Measurements from ENCODE around the gene PCOLCE2. TPM values are rescaled to one million over a fixed set of nuclear protein-coding genes. Genes with fewer than 3 reads are reported as not detected.
"Not testable (repeated sequence)": the region's sequence is repeated elsewhere in the genome, so short reads cannot be mapped to it uniquely, and the experiment has no call there.

The PCOLCE2 gene
- total RNA-seq, 1 experiment from 2014 or later, result 9.4 TPM

DNA sequence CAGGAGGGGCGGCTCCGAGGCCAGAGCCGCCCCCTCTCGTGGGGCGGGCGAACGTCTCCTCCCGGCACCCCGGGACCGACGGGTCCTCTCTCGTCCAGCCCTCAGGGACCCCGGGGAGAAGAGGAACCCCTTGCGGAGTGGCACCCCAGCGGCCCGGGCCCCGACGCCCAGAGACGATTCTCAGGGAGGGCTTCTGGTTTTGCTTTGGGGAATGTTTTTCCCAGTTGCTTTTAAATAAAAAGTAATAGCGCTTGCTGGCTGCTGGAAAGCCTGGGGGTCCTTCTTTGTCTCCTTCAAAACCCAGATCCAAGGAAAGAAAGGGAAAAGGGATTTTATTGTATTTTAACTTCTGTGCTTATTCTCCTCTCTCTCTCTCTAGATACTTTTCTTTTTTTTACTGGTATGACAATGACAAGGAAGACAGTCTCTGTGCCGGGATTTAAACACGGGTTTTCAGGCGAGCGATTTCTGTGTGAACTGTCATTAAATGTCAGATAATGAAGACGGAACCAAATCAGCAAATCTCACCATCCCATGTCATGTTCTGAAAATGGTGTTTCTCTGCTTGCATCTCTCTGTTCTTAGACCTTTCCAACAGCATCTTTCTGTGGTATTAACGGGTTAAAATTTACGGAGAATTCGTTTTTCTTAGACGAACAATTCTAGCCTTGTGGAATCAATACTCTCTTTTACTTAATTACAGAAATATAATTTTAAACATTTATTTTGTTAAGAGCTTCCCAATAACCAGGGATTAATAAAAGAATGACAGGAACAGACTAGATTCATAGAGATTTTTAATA is 530 bp upstream of the PCOLCE2 start:
- no peak for DNase-seq
- no peaks in the 10 kb centered on the region for H3K36me3 ChIP-seq (replicated peaks; ENCODE audit: control insufficient read depth, insufficient read depth, low read length)
- peak overlapping the region; percentile 82 for H3K4me3 ChIP-seq (ENCODE audit: insufficient read depth, low read depth, low read length)
- H3K27me3 ChIP-seq (ENCODE audit: control insufficient read depth, insufficient read depth, low read length), result peaks cover 21% of the 10 kb centered on the region

- no peaks in the 10 kb centered on the region for H3K36me3 ChIP-seq (replicated peaks; ENCODE audit: control insufficient read depth, insufficient read depth, low read length)
- H3K4me3 ChIP-seq (ENCODE audit: insufficient read depth, low read depth, low read length), result peak overlapping the region; percentile 82
- DNase-seq, result no peak
- H3K27me3 ChIP-seq (ENCODE audit: control insufficient read depth, insufficient read depth, low read length), result peaks cover 21% of the 10 kb centered on the region
Measured at GRCh38 chr3:142888099-142888480, 793 bp downstream of the PCOLCE2 start.

- Histone ChIP-seq H3K27me3 (ENCODE audit: control insufficient read depth, insufficient read depth, low read length) (peaks cover 21% of the 10 kb centered on the region), H3K36me3 (replicated peaks; ENCODE audit: control insufficient read depth, insufficient read depth, low read length) (no peaks in the 10 kb centered on the region)
- no peak for DNase-seq
Measured at GRCh38 chr3:142886940-142887339, 1.9 kb downstream of the PCOLCE2 start.

GRCh38 chr3:142886021-142886420 is 2.9 kb downstream of the PCOLCE2 start:
- Histone ChIP-seq H3K36me3 (replicated peaks; ENCODE audit: control insufficient read depth, insufficient read depth, low read length) (no peaks in the 10 kb centered on the region), H3K4me3 (ENCODE audit: insufficient read depth, low read depth, low read length) (no peak overlapping the region), H3K27me3 (ENCODE audit: control insufficient read depth, insufficient read depth, low read length) (peaks cover 21% of the 10 kb centered on the region)
- DNase-seq, result no peak

More at GRCh38 chr3:142886940-142887339, 1.9 kb downstream of the PCOLCE2 start:
- no peak overlapping the region for H3K4me3 ChIP-seq (ENCODE audit: insufficient read depth, low read depth, low read length)

- Histone ChIP-seq H3K4me3 (ENCODE audit: insufficient read depth, low read depth, low read length) (no peak overlapping the region), H3K27me3 (ENCODE audit: control insufficient read depth, insufficient read depth, low read length) (peaks cover 15% of the 10 kb centered on the region), H3K36me3 (replicated peaks; ENCODE audit: control insufficient read depth, insufficient read depth, low read length) (no peaks in the 10 kb centered on the region)
- DNase-seq, result no peak
Measured at GRCh38 chr3:142884531-142884930, 4.4 kb downstream of the PCOLCE2 start.

- not testable (repeated sequence) for H3K4me3 ChIP-seq (ENCODE audit: insufficient read depth, low read depth, low read length); H3K27me3 ChIP-seq (ENCODE audit: control insufficient read depth, insufficient read depth, low read length); DNase-seq; H3K36me3 ChIP-seq (replicated peaks; ENCODE audit: control insufficient read depth, insufficient read depth, low read length)
Measured at GRCh38 chr3:142883534-142883933, 5.3 kb downstream of the PCOLCE2 start.

- no peak overlapping the region for H3K4me3 ChIP-seq (ENCODE audit: insufficient read depth, low read depth, low read length)
- no peaks in the 10 kb centered on the region for H3K36me3 ChIP-seq (replicated peaks; ENCODE audit: control insufficient read depth, insufficient read depth, low read length)
- no peak for DNase-seq
- no peaks in the 10 kb centered on the region for H3K27me3 ChIP-seq (ENCODE audit: control insufficient read depth, insufficient read depth, low read length)
Measured at GRCh38 chr3:142881445-142882224, 7.2 kb downstream of the PCOLCE2 start.

DNA sequence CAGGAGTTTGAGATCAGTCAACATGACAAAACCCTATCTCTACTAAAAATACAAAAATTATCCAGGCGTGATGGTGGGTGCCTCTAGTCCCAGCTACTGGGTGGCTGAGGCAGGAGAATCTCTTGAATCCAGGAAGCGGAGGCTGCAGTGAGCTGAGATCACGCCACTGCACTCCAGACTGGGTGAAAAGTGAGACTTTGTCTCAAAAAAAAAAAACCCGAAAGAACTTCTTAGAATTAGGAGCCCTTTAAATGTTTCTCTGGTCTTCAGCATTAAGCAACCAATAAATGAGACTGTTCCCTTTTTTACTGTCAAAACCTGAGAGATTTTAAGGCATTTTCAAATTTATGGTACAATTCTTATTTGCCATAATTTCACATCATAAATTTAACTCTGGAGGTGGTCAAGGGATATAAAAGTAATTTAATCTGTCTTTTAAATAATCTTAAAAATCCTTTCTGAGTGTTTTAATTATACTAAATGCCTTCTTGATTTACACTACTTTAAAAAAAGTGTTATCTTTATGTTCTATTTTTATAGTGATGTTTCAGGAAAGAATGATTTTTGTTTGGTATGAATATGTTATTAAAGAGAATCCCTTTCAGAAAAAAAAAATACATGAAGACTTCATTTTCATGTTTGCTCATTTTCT is 10.1 kb downstream of the PCOLCE2 start:
- Histone ChIP-seq H3K4me3 (ENCODE audit: insufficient read depth, low read depth, low read length) (no peak overlapping the region), H3K36me3 (replicated peaks; ENCODE audit: control insufficient read depth, insufficient read depth, low read length) (no peaks in the 10 kb centered on the region), H3K27me3 (ENCODE audit: control insufficient read depth, insufficient read depth, low read length) (no peaks in the 10 kb centered on the region)
- no peak for DNase-seq

DNA sequence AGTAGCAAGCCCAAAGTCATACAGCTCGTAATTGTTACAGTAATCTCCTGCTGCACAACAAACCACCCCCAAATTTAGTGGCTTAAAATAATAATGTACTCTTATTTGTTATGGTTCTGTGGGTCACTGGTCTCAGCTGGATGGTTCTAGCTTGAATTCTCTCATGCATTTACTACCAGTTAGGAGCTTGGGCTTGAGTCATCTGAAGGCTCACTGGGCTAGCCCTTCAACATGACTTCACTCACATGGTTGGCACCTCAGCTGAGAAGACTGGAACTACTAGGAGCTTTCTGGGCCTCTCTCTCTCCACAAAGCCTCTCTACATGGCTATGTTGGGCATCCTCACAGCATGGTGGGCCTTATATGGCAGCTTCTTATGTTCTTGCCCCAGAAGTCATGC is 12.5 kb downstream of the PCOLCE2 start:
- Histone ChIP-seq H3K27me3 (ENCODE audit: control insufficient read depth, insufficient read depth, low read length) (no peaks in the 10 kb centered on the region), H3K36me3 (replicated peaks; ENCODE audit: control insufficient read depth, insufficient read depth, low read length) (no peaks in the 10 kb centered on the region), H3K4me3 (ENCODE audit: insufficient read depth, low read depth, low read length) (no peak overlapping the region)
- DNase-seq, result no peak

DNA sequence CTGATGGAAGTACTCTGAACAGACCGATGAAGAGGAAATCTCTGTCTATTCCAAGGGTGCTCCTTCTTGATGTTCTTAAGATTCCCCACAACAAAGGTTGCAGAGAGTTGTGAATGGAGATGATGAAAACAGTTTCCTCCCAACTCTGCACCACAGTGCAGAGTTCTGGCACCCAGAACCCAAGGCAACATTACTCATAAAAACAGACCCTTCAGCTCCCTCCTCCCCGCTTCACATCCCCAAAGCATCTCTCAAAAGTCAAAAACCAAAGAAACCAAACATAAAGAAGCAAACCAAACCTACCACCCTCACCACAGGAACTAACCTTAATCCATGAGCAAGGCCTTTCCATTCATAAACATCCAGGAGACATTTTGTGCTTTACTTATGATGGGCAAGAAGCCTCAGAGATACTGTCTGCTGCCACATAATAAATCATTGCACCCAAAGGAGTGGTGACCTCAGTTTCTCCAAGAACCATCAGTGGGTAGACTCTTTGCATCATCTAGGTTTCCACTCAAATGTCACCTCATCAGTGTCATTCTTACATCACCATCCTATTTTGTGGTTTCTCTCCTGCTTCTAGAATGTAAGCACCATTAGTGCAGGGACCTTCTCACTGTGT is 13.2 kb downstream of the PCOLCE2 start:
- Histone ChIP-seq H3K4me3 (ENCODE audit: insufficient read depth, low read depth, low read length) (no peak overlapping the region), H3K27me3 (ENCODE audit: control insufficient read depth, insufficient read depth, low read length) (no peaks in the 10 kb centered on the region), H3K36me3 (replicated peaks; ENCODE audit: control insufficient read depth, insufficient read depth, low read length) (no peaks in the 10 kb centered on the region)
- no peak for DNase-seq

- Histone ChIP-seq H3K36me3 (replicated peaks; ENCODE audit: control insufficient read depth, insufficient read depth, low read length) (no peaks in the 10 kb centered on the region), H3K27me3 (ENCODE audit: control insufficient read depth, insufficient read depth, low read length) (no peaks in the 10 kb centered on the region), H3K4me3 (ENCODE audit: insufficient read depth, low read depth, low read length) (no peak overlapping the region)
- no peak for DNase-seq
Measured at GRCh38 chr3:142875099-142875498, 13.8 kb downstream of the PCOLCE2 start.

DNA sequence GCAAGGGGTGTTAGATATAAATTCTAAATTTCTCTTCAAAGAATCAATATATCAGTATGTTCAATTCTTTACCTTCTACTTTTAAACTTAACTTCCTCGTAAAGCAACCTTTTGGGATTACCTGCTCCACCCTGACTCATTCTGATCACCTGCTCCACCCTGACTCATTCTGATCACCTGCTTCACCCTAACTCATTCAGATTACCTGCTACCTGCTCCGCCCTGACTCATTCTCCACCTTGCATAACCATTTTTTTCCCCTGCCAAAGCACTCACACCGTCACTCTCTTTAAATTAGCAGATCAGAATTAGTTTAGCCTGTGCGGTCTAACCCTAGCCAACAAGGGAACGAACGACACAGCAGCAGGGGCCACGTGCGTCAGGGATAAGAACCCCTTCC is 20.5 kb downstream of the PCOLCE2 start:
- not testable (repeated sequence) for DNase-seq; H3K27me3 ChIP-seq (ENCODE audit: control insufficient read depth, insufficient read depth, low read length); H3K4me3 ChIP-seq (ENCODE audit: insufficient read depth, low read depth, low read length); H3K36me3 ChIP-seq (replicated peaks; ENCODE audit: control insufficient read depth, insufficient read depth, low read length)

DNA sequence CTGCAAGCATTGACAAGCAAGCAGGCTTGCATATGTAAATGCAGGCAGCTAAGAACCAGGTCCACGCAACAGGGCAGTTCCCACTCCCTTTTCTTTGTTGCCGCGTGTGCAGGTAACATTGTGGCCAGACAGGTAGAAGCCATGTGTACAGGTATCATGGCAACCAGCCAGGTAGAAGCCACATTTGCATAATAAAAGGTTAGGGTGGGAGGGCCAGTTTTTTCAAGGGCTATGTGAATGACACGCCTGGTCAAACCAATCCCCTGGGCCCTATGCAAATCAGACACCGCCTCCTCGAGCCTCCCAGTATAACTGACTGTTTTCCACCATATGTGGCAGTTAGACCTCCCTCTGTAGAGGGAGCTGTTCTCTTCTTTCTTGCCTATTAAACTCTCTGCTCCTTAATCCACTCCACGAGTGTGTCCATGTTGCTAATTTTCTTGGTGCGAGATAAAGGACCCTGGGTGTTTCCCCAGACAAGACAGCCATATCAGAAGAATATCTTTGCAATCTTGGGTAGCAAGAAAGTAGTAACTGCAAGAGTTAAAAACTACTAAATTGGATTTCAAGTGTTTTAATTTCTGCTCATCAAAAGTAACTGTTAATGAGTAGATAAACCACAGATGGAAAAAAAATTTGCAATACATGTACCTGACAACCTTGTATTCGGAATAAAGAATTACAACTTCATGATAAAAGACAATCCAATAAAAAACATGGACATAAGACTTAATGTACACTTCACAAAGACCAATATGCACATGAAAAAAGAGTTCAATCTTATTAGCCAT is 21.8 kb downstream of the PCOLCE2 start:
- H3K4me3 ChIP-seq (ENCODE audit: insufficient read depth, low read depth, low read length), result no peak overlapping the region
- peak; percentile 75 for DNase-seq
- no peaks in the 10 kb centered on the region for H3K36me3 ChIP-seq (replicated peaks; ENCODE audit: control insufficient read depth, insufficient read depth, low read length)
- no peaks in the 10 kb centered on the region for H3K27me3 ChIP-seq (ENCODE audit: control insufficient read depth, insufficient read depth, low read length)
